ENCODE results near the gene CDKAL1. TPM values are rescaled to one million over a fixed set of nuclear protein-coding genes. Genes with fewer than 3 reads are reported as not detected.

The CDKAL1 gene
- total RNA-seq, 4 donors from 2014 or later = 13.5 to 21.2 (median 17.3) TPM

GRCh38 chr6:20684474-20684873, 150.2 kb downstream of the CDKAL1 start:
- Histone ChIP-seq H3K9me3 (no peaks in the 10 kb centered on the region), H3K27ac (no peak overlapping the region), H3K27me3 (no peaks in the 10 kb centered on the region), H3K36me3 (no peaks in the 10 kb centered on the region), H3K4me3 (no peak overlapping the region), H3K4me1 (peaks cover 0 to 13% (median 0%) of the 10 kb centered on the region in 4 donors)
- 94 to 97% methylated on average over 3 of the region's 3 CpGs for WGBS, 2 donors
- no peak for DNase-seq (ENCODE audit: low spot score in 2 of 2)
- no peak for TF ChIP-seq POLR2A (IDR thresholded peaks at IDR 0.05)
- TF ChIP-seq EP300 (IDR thresholded peaks at IDR 0.05) = no peak
- TF ChIP-seq, protein P1, sequence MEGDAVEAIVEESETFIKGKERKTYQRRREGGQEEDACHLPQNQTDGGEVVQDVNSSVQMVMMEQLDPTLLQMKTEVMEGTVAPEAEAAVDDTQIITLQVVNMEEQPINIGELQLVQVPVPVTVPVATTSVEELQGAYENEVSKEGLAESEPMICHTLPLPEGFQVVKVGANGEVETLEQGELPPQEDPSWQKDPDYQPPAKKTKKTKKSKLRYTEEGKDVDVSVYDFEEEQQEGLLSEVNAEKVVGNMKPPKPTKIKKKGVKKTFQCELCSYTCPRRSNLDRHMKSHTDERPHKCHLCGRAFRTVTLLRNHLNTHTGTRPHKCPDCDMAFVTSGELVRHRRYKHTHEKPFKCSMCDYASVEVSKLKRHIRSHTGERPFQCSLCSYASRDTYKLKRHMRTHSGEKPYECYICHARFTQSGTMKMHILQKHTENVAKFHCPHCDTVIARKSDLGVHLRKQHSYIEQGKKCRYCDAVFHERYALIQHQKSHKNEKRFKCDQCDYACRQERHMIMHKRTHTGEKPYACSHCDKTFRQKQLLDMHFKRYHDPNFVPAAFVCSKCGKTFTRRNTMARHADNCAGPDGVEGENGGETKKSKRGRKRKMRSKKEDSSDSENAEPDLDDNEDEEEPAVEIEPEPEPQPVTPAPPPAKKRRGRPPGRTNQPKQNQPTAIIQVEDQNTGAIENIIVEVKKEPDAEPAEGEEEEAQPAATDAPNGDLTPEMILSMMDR (IDR thresholded peaks at IDR 0.05) = no peak

DNA sequence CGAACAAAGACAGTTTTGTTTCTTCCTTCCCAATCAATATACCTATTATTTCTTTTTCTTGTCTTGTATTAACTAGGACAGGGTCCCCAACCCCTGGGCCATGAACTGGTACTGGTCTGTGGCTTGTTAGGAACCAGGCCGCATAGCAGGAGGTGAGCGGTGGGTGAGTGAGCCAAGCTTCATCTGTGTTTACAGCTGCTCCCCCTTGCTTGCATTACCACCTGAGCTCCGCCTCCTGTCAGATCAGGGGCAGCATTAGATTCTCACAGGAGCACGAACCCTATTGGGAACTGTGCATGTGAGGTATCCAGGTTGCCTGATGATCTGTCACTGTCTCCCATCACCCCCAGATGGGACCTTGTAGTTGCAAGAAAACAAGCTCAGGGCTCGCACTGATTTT, 151.9 kb downstream of the CDKAL1 start:
- peaks cover 0 to 6% (median 0%) of the 10 kb centered on the region in 4 donors for H3K4me1 ChIP-seq
- H3K27me3 ChIP-seq = no peaks in the 10 kb centered on the region
- no peak overlapping the region for H3K4me3 ChIP-seq
- H3K36me3 ChIP-seq = no peaks in the 10 kb centered on the region
- TF ChIP-seq POLR2A (IDR thresholded peaks at IDR 0.05) (no peak), EP300 (IDR thresholded peaks at IDR 0.05) (no peak)
- TF ChIP-seq, protein P1 (IDR thresholded peaks at IDR 0.05) = no peak
- no peak overlapping the region for H3K27ac ChIP-seq
- no peaks in the 10 kb centered on the region for H3K9me3 ChIP-seq
- no peak for DNase-seq (ENCODE audit: low spot score in 2 of 2)
- WGBS, 2 donors = 84 to 92% methylated on average over 6 of the region's 6 CpGs

- no peak overlapping the region for H3K4me3 ChIP-seq
- no peaks in the 10 kb centered on the region for H3K4me1 ChIP-seq
- no peaks in the 10 kb centered on the region for H3K36me3 ChIP-seq
- WGBS, 2 donors = 91 to 94% methylated on average over 2 of the region's 2 CpGs
- H3K27me3 ChIP-seq = no peaks in the 10 kb centered on the region
- no peak for DNase-seq (ENCODE audit: low spot score in 2 of 2)
- no peaks in the 10 kb centered on the region for H3K9me3 ChIP-seq
- TF ChIP-seq POLR2A (IDR thresholded peaks at IDR 0.05) (no peak), EP300 (IDR thresholded peaks at IDR 0.05) (no peak)
- TF ChIP-seq, protein P1 (IDR thresholded peaks at IDR 0.05) = no peak
- no peak overlapping the region for H3K27ac ChIP-seq
Measured at GRCh38 chr6:20687494-20687893, 153.2 kb downstream of the CDKAL1 start.

DNA sequence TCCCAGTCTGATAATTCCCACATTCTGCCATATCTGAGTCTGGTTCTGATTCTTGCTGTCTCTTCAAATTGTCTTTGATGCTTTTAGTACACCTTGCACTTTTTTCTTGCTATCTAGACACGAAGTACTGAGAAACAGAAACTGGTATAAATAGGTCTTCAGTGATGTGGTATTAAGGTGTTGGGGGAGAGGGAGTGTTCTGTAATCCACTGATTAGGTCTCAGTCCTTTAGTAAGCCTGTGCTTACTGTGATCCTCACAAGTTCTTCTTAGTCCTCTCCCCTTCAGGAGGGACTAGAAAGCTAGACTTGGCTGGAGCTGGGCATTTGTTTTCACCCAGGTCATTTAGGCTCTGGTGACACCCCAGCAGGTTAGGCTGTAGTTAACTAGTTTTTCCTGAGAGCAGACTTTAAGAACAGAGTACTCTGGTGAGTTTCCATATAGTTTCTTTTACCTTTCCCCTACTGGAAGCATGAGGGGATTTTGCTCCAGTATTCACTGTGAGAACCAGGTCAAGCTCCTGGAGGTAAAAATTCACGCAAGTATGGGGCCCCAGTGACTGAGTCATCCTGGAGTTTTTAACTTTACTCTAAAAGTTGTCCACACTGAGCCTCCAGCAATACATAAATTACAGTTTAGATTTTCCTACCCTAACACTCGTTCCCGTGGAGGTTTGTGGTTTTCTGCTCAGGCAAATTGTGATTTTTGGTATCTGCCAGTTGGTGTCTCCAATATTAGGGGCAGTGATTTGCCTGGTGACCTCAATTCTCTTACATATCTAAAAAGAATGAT, 154.6 kb downstream of the CDKAL1 start:
- Histone ChIP-seq H3K27me3 (no peaks in the 10 kb centered on the region), H3K4me3 (no peak overlapping the region), H3K36me3 (no peaks in the 10 kb centered on the region), H3K27ac (no peak overlapping the region), H3K9me3 (no peaks in the 10 kb centered on the region), H3K4me1 (no peaks in the 10 kb centered on the region)
- no peak for DNase-seq (ENCODE audit: low spot score in 2 of 2)
- no peak for TF ChIP-seq EP300 (IDR thresholded peaks at IDR 0.05)
- TF ChIP-seq, protein P1 (IDR thresholded peaks at IDR 0.05) = no peak
- TF ChIP-seq POLR2A (IDR thresholded peaks at IDR 0.05) = no peak
- 78 to 79% methylated on average over 4 of the region's 4 CpGs for WGBS, 2 donors

- 92 to 93% methylated on average over 5 of the region's 5 CpGs for WGBS, 2 donors
- DNase-seq (ENCODE audit: low spot score in 2 of 2) = no peak
- H3K9me3 ChIP-seq = no peaks in the 10 kb centered on the region
- no peaks in the 10 kb centered on the region for H3K27me3 ChIP-seq
- no peak for TF ChIP-seq POLR2A (IDR thresholded peaks at IDR 0.05)
- TF ChIP-seq, protein P1 (IDR thresholded peaks at IDR 0.05) = no peak
- no peak for TF ChIP-seq EP300 (IDR thresholded peaks at IDR 0.05)
- no peak overlapping the region for H3K27ac ChIP-seq
- H3K4me1 ChIP-seq = no peaks in the 10 kb centered on the region
- no peaks in the 10 kb centered on the region for H3K36me3 ChIP-seq
- no peak overlapping the region for H3K4me3 ChIP-seq
Measured at GRCh38 chr6:20691185-20691584, 156.9 kb downstream of the CDKAL1 start.

Measured in tibial nerve (tissue), 4 donors.